Common myeloid progenitor, CD34-positive (primary cell): ENCODE measurements around the gene TBC1D22A.
A peak's percentile ranks its signal among the peaks of the same experiment; 100 is the strongest.

Source experiments
- CTCF ChIA-PET: fragments of 350-600 bp; sonication (Branson Sonifier 250); formaldehyde crosslinking; loops from one replicate; lab custom pipeline; 2021; ENCODE audit warnings: antibody characterized with exemption; lab: Charles Lee
- POLR2A ChIA-PET: fragments of 350-600 bp; sonication (Branson Sonifier 250); formaldehyde crosslinking; loops from one replicate; lab custom pipeline; 2021; ENCODE audit warnings: antibody characterized with exemption; lab: Charles Lee
- DNase-seq, 3 donors: peaks; one replicate each; pipeline versions ENCODE4 v3.0.0 to v3.0.0-alpha.2; 2013
- H3K27ac ChIP-seq, 2 experiments: 1 replicate in 1 of 2; 2 replicates in 1 of 2; pipeline ENCODE4 v1.7.0; 2013; ENCODE audit warnings: inconsistent platforms in 2 of 2, low read length in 2 of 2, mild to moderate bottlenecking in 2 of 2, low read depth in 1 of 2, moderate library complexity in 1 of 2; ENCODE audit not compliant: severe bottlenecking in 2 of 2, insufficient read depth in 1 of 2, poor library complexity in 1 of 2
- H3K27me3 ChIP-seq, 5 experiments: replicated peaks in 2 of 5; 1 replicate in 3 of 5; 2 replicates in 2 of 5; pipeline versions ENCODE4 v1.6.1 to v1.7.0; 2013; ENCODE audit warnings: low read length in 4 of 5, mild to moderate bottlenecking in 2 of 5, moderate library complexity in 2 of 5, inconsistent platforms in 1 of 5; ENCODE audit not compliant: insufficient read depth in 5 of 5, control insufficient read depth in 4 of 5
- H3K36me3 ChIP-seq, 4 experiments: 1 replicate in 2 of 4; 2 replicates in 2 of 4; pipeline versions ENCODE4 v1.6.1 to v1.7.0; 2013; ENCODE audit warnings: low read length in 3 of 4, control low read depth in 1 of 4, mild to moderate bottlenecking in 1 of 4; ENCODE audit not compliant: control insufficient read depth in 4 of 4, insufficient read depth in 4 of 4
- H3K4me1 ChIP-seq, 4 experiments: 1 replicate in 3 of 4; 2 replicates in 1 of 4; pipeline versions ENCODE4 v1.6.1 to v1.7.1; 2013; ENCODE audit warnings: low read length in 3 of 4, mild to moderate bottlenecking in 3 of 4, control low read depth in 1 of 4, inconsistent platforms in 1 of 4, moderate library complexity in 1 of 4; ENCODE audit not compliant: control insufficient read depth in 4 of 4, insufficient read depth in 4 of 4; ENCODE audit errors: control extremely low read depth in 1 of 4
- H3K4me3 ChIP-seq, 7 experiments: 1 replicate in 4 of 7; 2 replicates in 3 of 7; pipeline versions ENCODE4 v1.5.1 to v1.7.0; 2013; ENCODE audit warnings: mild to moderate bottlenecking in 7 of 7, low read length in 6 of 7, moderate library complexity in 6 of 7, inconsistent platforms in 2 of 7, low read depth in 2 of 7, control low read depth in 1 of 7; ENCODE audit not compliant: insufficient read depth in 4 of 7, control insufficient read depth in 1 of 7; ENCODE audit errors: extremely low read depth in 1 of 7
- H3K9me3 ChIP-seq, 5 experiments: 1 replicate in 4 of 5; 2 replicates in 1 of 5; pipeline versions ENCODE4 v1.6.1 to v1.7.1; 2013; ENCODE audit warnings: low read length in 4 of 5, mild to moderate bottlenecking in 2 of 5, inconsistent platforms in 1 of 5, low read depth in 1 of 5, moderate library complexity in 1 of 5; ENCODE audit not compliant: control insufficient read depth in 4 of 5, insufficient read depth in 2 of 5; ENCODE audit errors: control extremely low read depth in 1 of 5
- whole genome bisulfite sequencing: methylation state at CpG from one replicate; pipeline ENCODE4 v1.1.5; 2013; ENCODE audit not compliant: insufficient coverage; 5-methylcytosine and 5-hydroxymethylcytosine counted together

TBC1D22A gene

GRCh38 chr22:46799626-46800025, 37.2 kb downstream of the TBC1D22A start:
- WGBS = 88% methylated on average over 11 of the region's 11 CpGs
- ChIA-PET CTCF (interaction anchor here (1.3 to 1.8 kb wide), 3 partner anchors 11 to 41 kb away, joined by 4 to 6 read pairs (median 4); no protein-coding TSS in a partner anchor), POLR2A (no interaction called here)
- Histone ChIP-seq H3K27me3 (no peaks in the 10 kb centered on the region), H3K9me3 (no peaks in the 10 kb centered on the region), H3K4me1 (peaks cover 0 to 9% (median 6%) of the 10 kb centered on the region in 4 experiments), H3K27ac (no peak overlapping the region), H3K36me3 (peaks cover 2 to 67% (median 41%) of the 10 kb centered on the region in 4 experiments), H3K4me3 (no peak overlapping the region)
- DNase-seq = no peak

GRCh38 chr22:46800102-46800857, 37.8 kb downstream of the TBC1D22A start:
- Histone ChIP-seq H3K9me3 (no peaks in the 10 kb centered on the region), H3K36me3 (peaks cover 2 to 61% (median 43%) of the 10 kb centered on the region in 4 experiments), H3K4me3 (no peak overlapping the region), H3K27me3 (no peaks in the 10 kb centered on the region), H3K27ac (no peak overlapping the region), H3K4me1 (peaks cover 0 to 10% (median 6%) of the 10 kb centered on the region in 4 experiments)
- DNase-seq = no peak
- 94% methylated on average over 12 of the region's 19 CpGs for WGBS
- CTCF ChIA-PET = interaction anchor here (1.2 to 5.5 kb wide), 5 partner anchors 15 to 236 kb away, joined by 3 to 72 read pairs (median 4); partner anchors contain the start of gene TBC1D22A
- POLR2A ChIA-PET = no interaction called here

- no peak overlapping the region for H3K27ac ChIP-seq
- no peak for DNase-seq
- ChIA-PET CTCF (interaction anchor here (0.8 to 5.5 kb wide), 9 partner anchors 9 to 238 kb away, joined by 3 to 72 read pairs (median 6); partner anchors contain the start of genes CERK and TBC1D22A), POLR2A (interaction anchor here (1.1 kb wide), 1 partner anchor 38 kb away, joined by 4 read pairs; no protein-coding TSS in a partner anchor)
- H3K4me1 ChIP-seq = peaks cover 0 to 17% (median 8%) of the 10 kb centered on the region in 4 experiments
- peaks cover 2 to 55% (median 41%) of the 10 kb centered on the region in 4 experiments for H3K36me3 ChIP-seq
- no peaks in the 10 kb centered on the region for H3K9me3 ChIP-seq
- WGBS = over 99% methylated on average over 10 of the region's 15 CpGs
- H3K27me3 ChIP-seq = no peaks in the 10 kb centered on the region
- no peak overlapping the region for H3K4me3 ChIP-seq
Measured at GRCh38 chr22:46801331-46801811, 38.9 kb downstream of the TBC1D22A start.

GRCh38 chr22:46801826-46802607, 39.6 kb downstream of the TBC1D22A start:
- H3K9me3 ChIP-seq = no peaks in the 10 kb centered on the region
- no peak overlapping the region for H3K4me3 ChIP-seq
- ChIA-PET CTCF (interaction anchor here (0.8 to 5.5 kb wide), 13 partner anchors 9 to 238 kb away, joined by 3 to 72 read pairs (median 6); partner anchors contain the start of genes CERK and TBC1D22A), POLR2A (interaction anchor here (1.1 kb wide), 1 partner anchor 39 kb away, joined by 4 read pairs; no protein-coding TSS in a partner anchor)
- H3K27me3 ChIP-seq = no peaks in the 10 kb centered on the region
- H3K27ac ChIP-seq = no peak overlapping the region
- H3K36me3 ChIP-seq = peaks cover 2 to 51% (median 39%) of the 10 kb centered on the region in 4 experiments
- 97% methylated on average over 19 of the region's 20 CpGs for WGBS
- peaks cover 0 to 23% (median 12%) of the 10 kb centered on the region in 4 experiments for H3K4me1 ChIP-seq
- no peak for DNase-seq

GRCh38 chr22:46802608-46803027, 40.2 kb downstream of the TBC1D22A start:
- no peaks in the 10 kb centered on the region for H3K27me3 ChIP-seq
- H3K27ac ChIP-seq = no peak overlapping the region
- no peak for DNase-seq
- H3K4me3 ChIP-seq = no peak overlapping the region
- no peaks in the 10 kb centered on the region for H3K9me3 ChIP-seq
- CTCF ChIA-PET = interaction anchor here (0.7 to 5.5 kb wide), 17 partner anchors 10 to 273 kb away, joined by 3 to 72 read pairs (median 6); partner anchors contain the start of genes CERK and TBC1D22A
- peaks cover 2 to 48% (median 36%) of the 10 kb centered on the region in 4 experiments for H3K36me3 ChIP-seq
- WGBS = 96% methylated on average over 10 of the region's 13 CpGs
- POLR2A ChIA-PET = interaction anchor here (1.1 kb wide), 1 partner anchor 39 kb away, joined by 4 read pairs; no protein-coding TSS in a partner anchor
- peaks cover 0 to 26% (median 14%) of the 10 kb centered on the region in 4 experiments for H3K4me1 ChIP-seq

- CTCF ChIA-PET = interaction anchor here (0.7 to 5.5 kb wide), 17 partner anchors 9 to 273 kb away, joined by 3 to 72 read pairs (median 5); partner anchors contain the start of genes CERK and TBC1D22A
- Histone ChIP-seq H3K4me1 (peaks cover 0 to 26% (median 14%) of the 10 kb centered on the region in 4 experiments), H3K27me3 (no peaks in the 10 kb centered on the region), H3K36me3 (peaks cover 2 to 46% (median 31%) of the 10 kb centered on the region in 4 experiments), H3K9me3 (no peaks in the 10 kb centered on the region), H3K4me3 (peak overlapping the region in 3 of 7 experiments; percentile 20 to 30 (median 20)), H3K27ac (peak overlapping the region in 1 of 2 experiments; percentile 15)
- WGBS = 21% methylated on average over 27 of the region's 28 CpGs
- POLR2A ChIA-PET = interaction anchor here (0.5 to 0.6 kb wide), 2 partner anchors 64 to 986 kb away, joined by 3 read pairs; no protein-coding TSS in a partner anchor
- peak; percentile 71 to 84 (median 73) for DNase-seq
Measured at GRCh38 chr22:46803031-46803880, 40.8 kb downstream of the TBC1D22A start.
